Fibroblast of skin of left quadriceps (primary cell): ENCODE data around the gene ZKSCAN3.
"Not testable (repeated sequence)": the region's sequence is repeated elsewhere in the genome, so short reads cannot be mapped to it uniquely, and the experiment has no call there.

Source experiments
- DNase-seq, 2 experiments: peaks; one replicate each; pipeline ENCODE4 v3.0.0-alpha.2; 2013; ENCODE audit warnings: low read depth in 2 of 2

Gene ZKSCAN3

DNA sequence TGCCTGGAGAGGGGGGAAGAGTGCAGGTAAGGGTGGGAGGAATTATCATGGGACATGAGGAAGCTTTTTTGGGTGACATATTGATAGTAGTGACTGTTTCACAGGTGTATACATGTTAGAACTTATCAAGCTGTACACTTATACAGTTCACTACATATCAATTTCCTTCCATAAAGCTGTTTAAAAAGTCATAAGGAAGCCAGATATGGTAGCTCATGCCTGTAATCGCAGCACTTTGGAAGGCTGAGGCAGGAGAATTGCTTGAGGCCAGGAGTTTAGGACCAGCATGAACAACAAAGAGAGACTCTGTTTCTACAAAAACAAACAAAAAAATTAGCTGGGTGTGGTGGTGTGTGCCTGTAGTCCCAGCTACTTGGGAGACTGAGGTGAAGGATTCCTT, 28.1 kb downstream of the ZKSCAN3 start:
- DNase-seq, result no peak

DNA sequence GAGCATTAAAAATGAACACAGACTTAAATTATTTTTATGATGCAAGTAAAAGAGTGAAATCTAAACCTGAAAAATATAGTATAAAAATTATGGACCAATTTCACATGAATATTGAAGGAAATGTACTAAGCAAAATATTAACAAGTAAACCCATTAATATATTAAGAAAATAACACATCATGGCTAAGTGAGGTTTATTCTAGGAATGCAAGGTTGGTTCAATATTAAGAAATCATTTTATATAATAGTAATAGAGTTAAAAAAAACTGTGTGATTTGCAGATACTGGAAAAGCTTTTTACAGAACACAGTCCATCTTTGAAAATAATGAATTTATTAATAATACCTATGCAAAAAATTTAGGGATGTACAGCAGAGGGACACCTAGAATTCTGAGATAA, 28.9 kb downstream of the ZKSCAN3 start:
- DNase-seq, result no peak

DNA sequence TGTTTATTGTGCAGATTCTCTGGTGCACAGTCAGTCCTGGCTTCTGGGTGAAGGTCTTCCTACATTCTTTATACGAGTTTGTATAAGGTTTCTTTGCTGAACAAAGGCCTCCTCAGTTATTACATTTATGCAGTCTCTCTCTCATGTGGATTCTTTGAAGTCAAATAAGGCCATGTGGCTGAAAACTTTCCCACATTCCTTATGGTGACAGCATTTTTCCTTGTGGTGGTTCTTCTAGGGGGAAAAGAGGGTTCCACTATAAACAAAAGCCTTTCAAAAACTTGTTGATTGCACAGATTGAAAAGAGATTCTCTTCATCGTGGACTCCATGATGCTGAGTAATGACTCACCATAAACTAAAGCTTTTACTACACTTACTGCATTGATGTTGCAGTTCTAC, 30.6 kb downstream of the ZKSCAN3 start:
- DNase-seq, result no peak

DNA sequence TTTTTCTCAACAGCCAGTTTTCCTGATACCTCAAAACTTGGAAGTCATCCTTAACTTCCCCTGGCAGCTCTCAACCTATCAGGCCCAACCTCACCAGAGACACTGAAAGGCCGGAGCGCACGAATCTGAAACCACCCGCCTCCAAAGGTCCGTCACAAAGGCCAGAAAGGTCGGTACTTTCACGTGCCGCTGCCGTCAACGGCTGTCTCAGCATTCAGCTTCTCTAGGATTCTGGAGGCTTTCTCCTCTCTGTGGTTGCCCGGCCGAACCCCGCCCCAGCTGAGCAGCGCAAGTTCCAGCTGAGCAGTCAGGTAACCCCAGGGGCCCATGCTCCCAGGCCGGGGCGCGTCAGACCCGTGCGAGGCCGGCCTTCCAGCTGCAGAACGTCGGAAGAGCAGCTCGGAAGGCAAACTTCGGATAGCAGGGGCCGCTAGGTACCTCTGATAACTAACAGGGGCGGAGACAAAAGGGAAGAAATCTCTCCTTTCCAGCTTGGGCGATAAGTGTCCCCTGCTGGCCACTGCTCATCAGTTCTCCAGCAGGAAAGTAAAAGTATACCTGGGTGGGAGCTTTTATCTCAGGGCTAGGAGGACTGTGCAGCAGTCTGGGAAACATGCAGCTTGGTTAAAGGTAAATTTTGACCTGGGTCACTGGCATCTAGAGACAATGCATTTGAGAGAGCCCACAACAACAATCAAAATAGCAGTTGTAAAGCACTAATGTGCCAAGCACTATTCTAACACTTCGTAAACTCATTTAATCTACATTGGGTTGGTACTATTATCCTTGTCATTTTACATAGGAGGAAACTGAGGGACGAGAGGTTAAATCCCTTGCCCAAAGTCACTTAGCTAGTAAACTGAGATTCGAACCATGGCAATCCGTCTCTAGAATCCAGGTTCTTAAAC, 33.7 kb downstream of the ZKSCAN3 start:
- peak in 1 of 2 experiments; percentile 12 for DNase-seq

DNA sequence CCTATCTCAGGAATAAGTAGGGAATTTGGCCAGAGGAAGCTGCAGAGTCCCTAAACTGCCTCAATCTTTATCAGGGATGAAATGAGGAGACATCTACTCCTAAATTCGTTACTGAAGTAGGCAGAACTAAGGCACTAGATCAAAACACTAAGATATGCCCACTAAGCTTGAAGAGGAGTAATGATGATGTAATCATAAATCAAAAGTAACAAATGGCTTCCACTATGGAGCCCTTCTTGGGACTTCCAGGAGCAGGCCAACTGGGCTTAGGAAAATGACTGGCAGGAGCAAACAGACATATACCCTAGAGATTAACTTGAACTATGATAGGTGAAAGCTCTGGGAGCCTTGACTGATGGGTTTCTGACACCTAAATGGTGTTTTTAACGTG, 34.4 kb downstream of the ZKSCAN3 start:
- DNase-seq, result no peak

DNA sequence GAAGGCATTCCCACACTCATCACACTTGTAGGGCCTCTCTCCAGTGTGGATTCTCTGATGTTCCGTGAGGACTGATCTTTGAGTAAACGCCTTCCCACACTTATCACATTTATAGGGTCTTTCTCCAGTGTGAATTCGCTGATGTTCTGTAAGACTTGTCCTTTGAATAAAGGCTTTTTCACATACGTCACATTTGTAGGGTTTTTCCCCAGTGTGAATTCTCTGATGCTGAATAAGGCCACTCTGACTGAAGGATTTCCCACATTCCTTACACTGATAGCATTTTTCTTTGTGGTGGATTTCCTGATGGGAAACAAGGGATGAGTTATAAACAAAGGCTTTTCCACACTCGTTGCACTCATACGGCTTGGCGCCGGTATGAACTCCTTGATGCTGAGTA, 40.9 kb downstream of the ZKSCAN3 start:
- DNase-seq, result no peak

DNA sequence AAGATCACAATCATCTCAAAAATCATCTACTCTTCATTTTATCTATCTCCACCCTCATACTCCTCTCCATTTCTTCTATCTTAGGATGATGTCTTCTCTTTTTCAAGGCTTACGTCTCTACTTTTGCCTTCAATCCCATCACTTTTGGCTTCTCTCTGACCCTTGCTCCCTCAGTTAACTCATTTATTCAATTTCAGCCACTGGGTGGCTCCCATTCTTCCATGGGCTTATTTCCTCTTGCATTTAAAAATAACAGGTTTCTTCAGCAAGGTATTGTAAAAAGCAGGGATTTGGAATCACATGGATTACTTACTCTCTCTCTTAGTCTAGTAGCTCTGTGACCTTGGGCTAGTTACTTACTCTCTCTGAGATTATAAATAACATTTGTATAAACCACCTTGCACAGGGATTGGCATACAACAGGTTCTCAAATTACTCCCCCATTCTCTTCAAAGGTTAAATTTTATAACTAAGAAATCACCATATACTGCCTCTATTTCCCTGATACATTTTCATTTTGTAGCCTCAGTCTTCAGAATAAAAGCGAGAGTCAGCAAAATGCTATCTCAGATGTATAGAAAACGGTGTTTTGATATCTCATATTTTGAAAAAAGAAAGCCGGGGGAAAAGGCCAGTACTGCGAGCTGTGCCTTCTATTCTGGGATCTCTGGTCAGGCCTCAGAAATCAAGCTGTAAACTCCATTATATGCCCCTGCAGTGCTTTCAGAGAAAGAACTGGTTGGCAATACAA, 44.3 kb downstream of the ZKSCAN3 start:
- DNase-seq, result no peak

DNA sequence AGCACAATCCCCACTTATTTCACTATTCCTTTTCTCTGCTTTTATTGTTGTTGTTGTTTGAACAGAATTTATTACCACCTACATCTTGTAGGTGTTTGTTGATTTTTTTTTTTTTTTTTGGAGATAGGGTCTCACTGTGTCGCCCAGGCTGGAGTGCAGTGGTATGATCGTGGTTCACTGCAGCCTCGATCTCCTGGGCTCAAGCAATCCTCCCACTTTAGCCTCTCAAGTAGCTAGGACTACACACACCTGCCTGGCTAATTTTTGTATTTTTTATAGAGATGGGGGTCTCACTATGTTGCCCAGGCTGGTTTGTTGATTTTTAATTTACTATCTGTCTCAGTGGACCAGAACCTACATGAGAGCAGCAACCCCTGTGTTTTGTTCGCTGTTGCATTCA, 46.2 kb downstream of the ZKSCAN3 start:
- no peak for DNase-seq

DNA sequence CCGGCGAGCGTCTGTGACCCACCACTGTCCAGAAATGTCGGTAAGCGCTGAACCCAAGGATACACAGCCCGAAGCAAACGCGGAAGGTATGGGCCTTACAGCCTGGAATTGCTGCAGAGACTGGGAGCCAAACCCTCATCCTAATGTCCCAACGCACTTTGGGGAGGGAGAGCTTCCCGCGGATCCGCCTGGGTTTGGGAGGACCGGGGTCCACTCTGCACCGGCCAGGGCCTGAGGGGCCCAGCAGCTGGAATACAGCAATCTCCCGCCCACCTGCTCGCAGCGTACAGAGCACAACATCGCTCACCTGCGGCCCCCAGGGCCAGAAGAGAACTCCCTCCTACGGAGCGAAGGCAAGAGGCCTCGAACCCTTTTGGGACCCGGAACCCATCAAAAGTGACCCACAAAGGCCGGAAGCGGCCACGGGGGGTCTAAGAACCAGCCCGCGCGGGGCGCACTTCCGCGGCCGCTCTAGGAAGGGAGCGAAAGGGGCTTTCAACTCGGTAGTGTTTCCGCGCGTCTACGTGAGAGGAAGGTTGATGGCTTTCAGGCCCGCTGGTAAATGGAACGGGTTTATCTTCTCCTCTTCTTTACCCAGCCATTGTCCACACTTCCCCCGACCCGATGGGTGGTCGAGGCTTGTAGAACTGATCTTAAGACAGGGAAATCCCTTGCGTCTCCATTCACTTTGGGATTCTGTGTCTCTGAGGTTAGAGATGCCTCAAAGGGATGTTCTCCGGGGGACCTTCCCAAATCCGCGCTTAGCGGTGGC, 49.8 kb downstream of the ZKSCAN3 start, which contains the start of gene ZSCAN12:
Gene ZSCAN12, minus strand, starts transcription at position 398 of the 772 bp plus-strand sequence. CDS start 1,342 bp downstream, outside the sequence.
- peak; percentile 75 to 79 for DNase-seq

DNA sequence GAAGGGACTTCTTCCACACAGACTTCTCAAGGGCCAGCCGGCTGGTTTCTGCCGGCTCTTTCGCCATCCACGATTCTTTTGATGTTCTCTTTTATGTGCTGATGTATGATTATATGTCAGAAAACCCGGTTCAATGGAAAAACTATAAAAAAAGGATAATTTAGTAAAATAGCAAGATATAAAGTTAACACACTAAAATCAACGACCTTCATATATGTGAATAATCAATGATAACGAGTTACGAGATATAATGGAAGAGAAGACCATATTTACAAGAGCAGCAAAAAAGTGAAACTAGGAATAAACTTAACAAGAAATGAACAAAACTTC, 50.3 kb downstream of the ZKSCAN3 start:
- no peak for DNase-seq

DNA sequence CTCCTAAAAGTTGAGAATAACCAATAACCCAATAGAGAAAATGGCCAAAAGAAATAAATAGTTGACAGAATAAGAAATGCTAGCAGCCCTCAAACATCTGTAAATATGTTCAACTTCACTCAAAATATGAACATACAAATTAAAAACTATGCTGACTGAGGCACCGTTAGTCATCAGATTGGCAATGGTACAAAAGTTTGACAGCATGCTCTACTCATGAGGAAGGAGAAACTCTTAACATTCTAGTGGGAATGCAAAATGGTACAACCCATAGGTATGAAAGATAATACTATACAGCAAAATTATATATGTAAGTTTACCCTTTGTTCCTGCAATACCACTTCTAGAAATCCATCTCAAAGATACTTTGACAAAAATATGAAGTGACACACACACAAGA, 51.4 kb downstream of the ZKSCAN3 start:
- no peak for DNase-seq

DNA sequence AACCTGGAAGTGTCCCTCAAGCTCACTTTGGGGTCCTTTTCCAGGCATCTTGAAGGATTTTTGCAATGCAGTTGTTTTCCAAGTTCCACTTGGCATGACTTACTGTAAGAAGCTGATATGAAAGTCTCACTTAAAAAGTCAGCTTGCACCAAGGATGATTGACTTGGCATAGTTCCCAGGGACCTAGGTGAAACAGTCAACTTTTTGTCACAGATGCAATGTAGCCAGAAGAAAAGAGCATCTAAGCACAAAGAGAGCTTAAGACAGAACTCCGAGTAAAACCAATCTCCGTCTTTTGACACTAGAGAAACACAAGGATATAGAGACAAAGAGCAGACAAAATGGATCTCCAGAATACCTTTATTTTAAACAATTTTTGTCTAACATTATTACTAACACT, 52.5 kb downstream of the ZKSCAN3 start:
- DNase-seq, result no peak

DNA sequence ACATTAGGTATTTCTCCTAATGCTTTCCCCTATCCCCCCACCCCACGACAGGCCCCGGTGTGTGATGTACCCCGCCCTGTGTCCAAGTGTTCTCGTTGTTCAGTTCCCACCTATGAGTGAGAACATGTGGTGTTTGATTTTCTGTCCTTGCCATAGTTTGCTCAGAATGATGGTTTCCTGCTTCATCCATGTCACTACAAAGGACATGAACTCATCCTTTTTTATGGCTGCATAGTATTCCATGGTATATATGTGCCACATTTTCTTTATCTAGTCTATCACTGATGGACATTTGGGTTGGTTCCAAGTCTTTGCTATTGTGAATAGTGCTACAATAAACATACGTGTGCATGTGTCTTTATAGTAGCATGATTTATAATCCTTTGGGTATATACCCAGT, 54.2 kb downstream of the ZKSCAN3 start:
- not testable (repeated sequence) for DNase-seq

DNA sequence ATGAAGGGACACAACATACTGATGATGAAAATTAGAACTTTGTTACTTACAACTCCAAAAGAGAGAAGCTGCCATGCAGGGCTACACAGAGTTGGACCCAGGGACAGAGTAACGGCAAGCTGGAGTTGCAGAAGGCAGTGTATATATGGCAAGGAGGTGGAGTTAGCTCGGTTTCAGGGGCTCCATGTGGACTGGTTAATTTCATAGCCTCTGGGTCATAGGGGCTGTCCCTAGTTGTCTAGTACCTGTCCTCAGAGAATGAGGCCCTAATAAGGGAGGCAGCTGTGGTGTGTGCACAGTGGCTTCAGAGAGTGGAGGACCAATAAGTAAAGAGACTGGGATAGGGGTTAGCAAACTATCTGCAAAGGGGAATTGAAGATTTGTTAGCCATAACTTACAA, 57.7 kb downstream of the ZKSCAN3 start:
- DNase-seq, result no peak

DNA sequence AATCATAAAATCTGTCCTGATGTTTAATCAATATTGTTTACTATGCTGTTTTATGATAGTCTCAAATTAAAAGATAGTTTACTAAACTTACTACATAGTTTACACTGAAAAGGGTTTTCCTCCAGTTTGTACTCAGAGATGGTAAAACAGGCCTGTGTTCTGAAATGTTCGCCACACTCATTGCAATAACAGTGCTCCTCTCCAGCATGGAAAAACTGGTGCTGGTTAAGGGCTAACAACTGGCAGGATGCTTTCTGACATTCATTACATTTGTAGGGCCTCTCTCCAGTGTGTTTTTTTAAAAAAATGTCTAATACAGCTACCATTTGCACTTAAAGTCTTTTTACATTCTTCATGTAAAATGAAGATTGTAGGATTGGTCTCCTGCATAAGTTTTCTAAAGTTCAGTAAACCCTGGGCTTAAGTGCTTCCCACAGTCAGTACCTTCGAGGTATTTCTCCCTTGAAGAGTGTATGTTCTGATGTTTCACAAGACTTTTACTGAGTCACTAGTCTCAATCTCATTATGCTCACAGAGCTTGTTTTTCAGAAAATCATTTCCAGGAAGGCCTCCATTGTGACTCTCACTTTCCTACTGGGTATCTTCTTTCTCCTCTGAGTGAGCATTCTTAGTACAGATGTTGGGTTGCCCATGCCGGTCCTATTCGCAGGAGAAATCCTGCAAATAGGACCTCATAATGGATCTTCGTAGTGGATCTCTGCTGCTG, 58.5 kb downstream of the ZKSCAN3 start:
- no peak for DNase-seq

DNA sequence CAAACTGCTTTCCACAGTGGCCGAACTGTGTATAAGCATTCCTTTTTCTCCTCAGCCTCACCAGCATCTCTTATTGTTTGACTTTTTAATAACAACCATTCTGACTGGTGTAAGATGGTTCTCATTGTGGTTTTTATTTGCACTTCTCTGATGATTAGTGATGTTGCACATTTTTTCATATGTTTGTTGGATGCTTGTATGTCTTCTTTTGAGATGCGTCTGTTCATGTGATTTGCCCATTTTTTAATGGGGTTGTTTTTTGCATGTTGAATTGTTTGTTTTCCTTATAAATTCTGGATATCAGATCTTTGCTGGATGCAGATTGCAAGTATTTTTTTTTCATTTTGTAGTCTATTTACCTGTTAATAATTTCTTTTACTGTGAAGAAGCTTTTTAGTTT, 61.0 kb downstream of the ZKSCAN3 start:
- no peak for DNase-seq

DNA sequence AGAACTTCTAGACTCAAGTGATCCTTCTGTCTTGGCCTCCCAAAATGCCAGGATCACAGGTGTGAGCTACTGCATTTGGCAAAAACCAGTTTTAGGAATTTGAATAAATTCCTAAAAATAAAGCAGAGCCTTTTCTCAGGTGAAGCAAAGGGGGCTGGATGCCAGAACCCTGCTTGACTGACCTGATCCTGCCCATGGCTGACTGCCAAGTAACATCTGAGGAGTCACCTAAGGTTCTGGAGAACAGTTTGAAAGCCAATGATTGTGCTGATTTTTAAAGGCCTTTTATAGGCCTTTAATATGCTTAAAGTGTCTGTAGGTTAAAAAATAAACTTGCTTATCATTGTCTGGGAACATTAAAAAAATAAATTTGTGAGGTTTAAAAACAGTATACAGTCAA, 63.9 kb downstream of the ZKSCAN3 start:
- DNase-seq, result no peak
